T-helper 2 cell treated with Interferon-gamma antibody and Interleukin-4, amounts not matched to agents 5 μg/mL and 100 μg/mL, for 36 hours (primary cell): Measurements from ENCODE around the gene TMEM143.
A peak's percentile ranks its signal among the peaks of the same experiment; 100 is the strongest.
"Not testable (repeated sequence)": the region's sequence is repeated elsewhere in the genome, so short reads cannot be mapped to it uniquely, and the experiment has no call there.

ENCODE experiments used
- DNase-seq: peaks from one replicate; pipeline ENCODE4 v3.0.0; 2021; ENCODE audit warnings: low spot score
- H3K27ac Mint-ChIP-seq: one replicate; pipeline ENCODE4 v1.8.0; 2021; ENCODE audit warnings: mild to moderate bottlenecking, mixed read lengths
- H3K27me3 Mint-ChIP-seq: one replicate; pipeline ENCODE4 v1.8.0; 2021; ENCODE audit warnings: low read depth, mixed read lengths
- H3K36me3 Mint-ChIP-seq: one replicate; pipeline ENCODE4 v1.8.0; 2021; ENCODE audit warnings: low read depth, mixed read lengths
- H3K4me1 Mint-ChIP-seq: one replicate; pipeline ENCODE4 v1.8.0; 2021; ENCODE audit warnings: low read depth, mixed read lengths
- H3K4me3 Mint-ChIP-seq: one replicate; pipeline ENCODE4 v1.8.0; 2022; ENCODE audit warnings: mild to moderate bottlenecking, moderate library complexity, mixed read lengths
- H3K9me3 Mint-ChIP-seq: one replicate; pipeline ENCODE4 v1.8.0; 2021; ENCODE audit warnings: mixed read lengths

TMEM143 gene

GRCh38 chr19:48378194-48378570, 14.4 kb upstream of the TMEM143 start:
- H3K4me1 Mint-ChIP-seq, result peaks cover 3% of the 10 kb centered on the region
- peaks cover 15% of the 10 kb centered on the region for H3K36me3 Mint-ChIP-seq
- DNase-seq, result no peak
- no peak overlapping the region for H3K4me3 Mint-ChIP-seq
- H3K27ac Mint-ChIP-seq, result no peak overlapping the region
- no peaks in the 10 kb centered on the region for H3K9me3 Mint-ChIP-seq
- no peaks in the 10 kb centered on the region for H3K27me3 Mint-ChIP-seq

GRCh38 chr19:48373567-48373966, 9.8 kb upstream of the TMEM143 start:
- H3K36me3 Mint-ChIP-seq, result no peaks in the 10 kb centered on the region
- H3K27me3 Mint-ChIP-seq, result no peaks in the 10 kb centered on the region
- peaks cover 3% of the 10 kb centered on the region for H3K4me1 Mint-ChIP-seq
- H3K9me3 Mint-ChIP-seq, result no peaks in the 10 kb centered on the region
- DNase-seq, result no peak
- H3K4me3 Mint-ChIP-seq, result no peak overlapping the region
- H3K27ac Mint-ChIP-seq, result no peak overlapping the region

- Mint-ChIP-seq H3K27me3 (no peaks in the 10 kb centered on the region), H3K4me1 (peaks cover 3% of the 10 kb centered on the region), H3K9me3 (no peaks in the 10 kb centered on the region), H3K4me3 (no peak overlapping the region), H3K36me3 (no peaks in the 10 kb centered on the region), H3K27ac (no peak overlapping the region)
- DNase-seq, result no peak
Measured at GRCh38 chr19:48372904-48373303, 9.2 kb upstream of the TMEM143 start.

- not testable (repeated sequence) for H3K27ac Mint-ChIP-seq, H3K4me3 Mint-ChIP-seq, H3K4me1 Mint-ChIP-seq, H3K36me3 Mint-ChIP-seq, H3K9me3 Mint-ChIP-seq, DNase-seq, H3K27me3 Mint-ChIP-seq
Measured at GRCh38 chr19:48371771-48372170, 8.0 kb upstream of the TMEM143 start.

- no peak for DNase-seq
Measured at GRCh38 chr19:48371367-48371766, 7.6 kb upstream of the TMEM143 start.

GRCh38 chr19:48370955-48371354, 7.2 kb upstream of the TMEM143 start:
- Mint-ChIP-seq H3K4me1 (no peaks in the 10 kb centered on the region), H3K27me3 (no peaks in the 10 kb centered on the region), H3K36me3 (no peaks in the 10 kb centered on the region), H3K27ac (no peak overlapping the region), H3K4me3 (no peak overlapping the region), H3K9me3 (no peaks in the 10 kb centered on the region)
- DNase-seq, result no peak

More at GRCh38 chr19:48371367-48371766, 7.6 kb upstream of the TMEM143 start:
- H3K9me3 Mint-ChIP-seq, result no peaks in the 10 kb centered on the region
- H3K4me3 Mint-ChIP-seq, result no peak overlapping the region
- H3K36me3 Mint-ChIP-seq, result no peaks in the 10 kb centered on the region
- no peaks in the 10 kb centered on the region for H3K27me3 Mint-ChIP-seq
- no peaks in the 10 kb centered on the region for H3K4me1 Mint-ChIP-seq
- no peak overlapping the region for H3K27ac Mint-ChIP-seq

GRCh38 chr19:48368936-48369335, 5.2 kb upstream of the TMEM143 start:
- DNase-seq, result no peak
- Mint-ChIP-seq H3K27ac (no peak overlapping the region), H3K4me3 (no peak overlapping the region), H3K27me3 (peaks cover 2% of the 10 kb centered on the region), H3K9me3 (no peaks in the 10 kb centered on the region), H3K4me1 (peaks cover 8% of the 10 kb centered on the region), H3K36me3 (no peaks in the 10 kb centered on the region)

- no peak overlapping the region for H3K4me3 Mint-ChIP-seq
Measured at GRCh38 chr19:48367855-48368254, 4.1 kb upstream of the TMEM143 start.

GRCh38 chr19:48365602-48366001, 1.9 kb upstream of the TMEM143 start:
- Mint-ChIP-seq H3K9me3 (no peaks in the 10 kb centered on the region), H3K4me1 (peaks cover 21% of the 10 kb centered on the region), H3K27ac (no peak overlapping the region), H3K27me3 (peaks cover 4% of the 10 kb centered on the region), H3K36me3 (peaks cover 3% of the 10 kb centered on the region), H3K4me3 (no peak overlapping the region)
- DNase-seq, result no peak

More at GRCh38 chr19:48367855-48368254, 4.1 kb upstream of the TMEM143 start:
- Mint-ChIP-seq H3K27ac (no peak overlapping the region), H3K36me3 (no peaks in the 10 kb centered on the region), H3K4me1 (peaks cover 17% of the 10 kb centered on the region), H3K27me3 (peaks cover 4% of the 10 kb centered on the region), H3K9me3 (no peaks in the 10 kb centered on the region)
- DNase-seq, result no peak

GRCh38 chr19:48364598-48365348, 1.0 kb upstream of the TMEM143 start:
- Mint-ChIP-seq H3K36me3 (peaks cover 3% of the 10 kb centered on the region), H3K4me3 (peak overlapping the region; percentile 85), H3K9me3 (no peaks in the 10 kb centered on the region), H3K4me1 (peaks cover 21% of the 10 kb centered on the region), H3K27ac (peak overlapping the region; percentile 94), H3K27me3 (peaks cover 4% of the 10 kb centered on the region)
- no peak for DNase-seq

- peak overlapping the region; percentile 85 for H3K4me3 Mint-ChIP-seq
- no peaks in the 10 kb centered on the region for H3K9me3 Mint-ChIP-seq
- peaks cover 4% of the 10 kb centered on the region for H3K27me3 Mint-ChIP-seq
- H3K27ac Mint-ChIP-seq, result peak overlapping the region; percentile 94
- peaks cover 21% of the 10 kb centered on the region for H3K4me1 Mint-ChIP-seq
- DNase-seq, result no peak
- H3K36me3 Mint-ChIP-seq, result peaks cover 5% of the 10 kb centered on the region
Measured at GRCh38 chr19:48363500-48363809, 285 bp downstream of the TMEM143 start.

GRCh38 chr19:48362716-48363499, 832 bp downstream of the TMEM143 start:
- Mint-ChIP-seq H3K4me3 (peak overlapping the region; percentile 85), H3K36me3 (peaks cover 5% of the 10 kb centered on the region), H3K27me3 (peaks cover 4% of the 10 kb centered on the region), H3K9me3 (no peaks in the 10 kb centered on the region), H3K27ac (peak overlapping the region; percentile 94), H3K4me1 (peaks cover 21% of the 10 kb centered on the region)
- peak; percentile 90 for DNase-seq

- Mint-ChIP-seq H3K27me3 (peaks cover 4% of the 10 kb centered on the region), H3K36me3 (peaks cover 5% of the 10 kb centered on the region), H3K4me3 (no peak overlapping the region), H3K9me3 (no peaks in the 10 kb centered on the region), H3K27ac (no peak overlapping the region), H3K4me1 (peaks cover 21% of the 10 kb centered on the region)
- no peak for DNase-seq
Measured at GRCh38 chr19:48361912-48362311, 1.8 kb downstream of the TMEM143 start.

GRCh38 chr19:48359123-48359522, 4.6 kb downstream of the TMEM143 start:
- H3K4me1 Mint-ChIP-seq, result peaks cover 14% of the 10 kb centered on the region
- peaks cover 5% of the 10 kb centered on the region for H3K36me3 Mint-ChIP-seq
- H3K27me3 Mint-ChIP-seq, result peaks cover 4% of the 10 kb centered on the region
- H3K27ac Mint-ChIP-seq, result no peak overlapping the region
- H3K9me3 Mint-ChIP-seq, result no peaks in the 10 kb centered on the region
- no peak for DNase-seq
- no peak overlapping the region for H3K4me3 Mint-ChIP-seq
